Liver (tissue), 9 donors: ENCODE data around the gene PDZRN4. TPM values are rescaled to one million over a fixed set of nuclear protein-coding genes. Genes with fewer than 3 reads are reported as not detected.

Experiments used
- DNase-seq: peaks from one replicate; pipeline ENCODE4 v3.0.0-alpha.2; 2017; ENCODE audit warnings: low spot score
- H3K27ac ChIP-seq, 2 donors: one replicate each; pipeline ENCODE4 v1.7.0; 2013; ENCODE audit warnings: inconsistent platforms in 2 of 2, low read length in 2 of 2, control low read depth in 1 of 2, low read depth in 1 of 2, mild to moderate bottlenecking in 1 of 2
- H3K27me3 ChIP-seq, 4 donors: one replicate each; pipeline versions ENCODE4 v1.6.1 to v1.7.0; 2013; ENCODE audit warnings: low read length in 3 of 4, inconsistent platforms in 1 of 4, mild to moderate bottlenecking in 1 of 4, moderate library complexity in 1 of 4; ENCODE audit not compliant: control insufficient read depth in 4 of 4, insufficient read depth in 4 of 4
- H3K36me3 ChIP-seq, 4 donors: one replicate each; pipeline versions ENCODE4 v1.6.1 to v1.7.0; 2013; ENCODE audit warnings: low read length in 3 of 4, mild to moderate bottlenecking in 3 of 4, low read depth in 1 of 4, moderate library complexity in 1 of 4; ENCODE audit not compliant: control insufficient read depth in 4 of 4, insufficient read depth in 3 of 4
- H3K4me1 ChIP-seq, 4 donors: one replicate each; pipeline versions ENCODE4 v1.6.1 to v1.7.0; 2013; ENCODE audit warnings: low read length in 3 of 4, mild to moderate bottlenecking in 3 of 4, moderate library complexity in 1 of 4; ENCODE audit not compliant: control insufficient read depth in 4 of 4, insufficient read depth in 4 of 4
- H3K4me3 ChIP-seq, 3 donors: one replicate each; pipeline versions ENCODE4 v1.6.1 to v1.7.0; 2013; ENCODE audit warnings: low read length in 3 of 3, control low read depth in 1 of 3, low read depth in 1 of 3, mild to moderate bottlenecking in 1 of 3
- H3K9ac ChIP-seq, 2 donors: one replicate each; pipeline ENCODE4 v1.7.0; 2013; ENCODE audit warnings: low read length in 2 of 2, mild to moderate bottlenecking in 2 of 2, moderate library complexity in 2 of 2, control low read depth in 1 of 2, low read depth in 1 of 2
- H3K9me3 ChIP-seq, 4 donors: one replicate each; pipeline versions ENCODE4 v1.6.1 to v1.7.0; 2013; ENCODE audit warnings: low read length in 3 of 4; ENCODE audit not compliant: control insufficient read depth in 4 of 4
- EGR1 ChIP-seq, 2 donors: IDR thresholded peaks; 2 replicates each; pipeline ENCODE4 v1.6.1; 2016 to 2018; ENCODE audit warnings: antibody characterized with exemption in 2 of 2, low read depth in 2 of 2
- FOXA1 ChIP-seq: IDR thresholded peaks from 2 replicates; pipeline ENCODE4 v1.6.1; 2016; ENCODE audit warnings: antibody characterized with exemption
- FOXA2 ChIP-seq: IDR thresholded peaks from 2 replicates; pipeline ENCODE4 v1.6.1; 2016; ENCODE audit warnings: antibody characterized with exemption
- GABPA ChIP-seq, 2 donors: IDR thresholded peaks in 1 of 2; conservative IDR thresholded peaks in 1 of 2; 2 replicates each; pipeline ENCODE4 v1.6.1; 2016; ENCODE audit warnings: antibody characterized with exemption in 2 of 2, mild to moderate bottlenecking in 1 of 2, moderate library complexity in 1 of 2
- HNF4A ChIP-seq, 2 donors: conservative IDR thresholded peaks; 2 replicates each; pipeline ENCODE4 v1.6.1; 2016; ENCODE audit warnings: antibody characterized with exemption in 2 of 2, mild to moderate bottlenecking in 2 of 2
- HNF4G ChIP-seq: IDR thresholded peaks from 2 replicates; pipeline ENCODE4 v1.6.1; 2016; ENCODE audit warnings: antibody characterized with exemption
- JUND ChIP-seq, 2 donors: IDR thresholded peaks; 2 replicates each; pipeline ENCODE4 v1.6.1; 2016; ENCODE audit warnings: antibody characterized with exemption in 2 of 2
- NR2F2 ChIP-seq: IDR thresholded peaks from 2 replicates; pipeline ENCODE4 v1.6.1; 2016; ENCODE audit warnings: antibody characterized with exemption
- RAD21 ChIP-seq, 2 donors: IDR thresholded peaks; 2 replicates each; pipeline ENCODE4 v1.6.1; 2016; ENCODE audit warnings: antibody characterized with exemption in 2 of 2, mild to moderate bottlenecking in 2 of 2
- RXRA ChIP-seq, 2 donors: IDR thresholded peaks; 2 replicates each; pipeline ENCODE4 v1.6.1; 2017 to 2018; ENCODE audit warnings: antibody characterized with exemption in 2 of 2, mild to moderate bottlenecking in 1 of 2
- SP1 ChIP-seq: IDR thresholded peaks from 2 replicates; pipeline ENCODE4 v1.6.1; 2018; ENCODE audit warnings: antibody characterized with exemption, mild to moderate bottlenecking
- TAF1 ChIP-seq: conservative IDR thresholded peaks from 2 replicates; pipeline ENCODE4 v1.6.1; 2016; ENCODE audit warnings: antibody characterized with exemption, mild to moderate bottlenecking
- YY1 ChIP-seq: IDR thresholded peaks from 2 replicates; pipeline ENCODE4 v1.6.1; 2016; ENCODE audit warnings: antibody characterized with exemption, mild to moderate bottlenecking
- WGBS: extraction: QIAGEN DNeasy Blood & Tissue Kit; methylation state at CpG from one replicate; pipeline ENCODE4 v1.1.7; 2013; 5-methylcytosine and 5-hydroxymethylcytosine counted together
- polyA plus RNA-seq, 2 donors: library from polyadenylated mRNA; stranded (reverse) in 1 of 2; unstranded in 1 of 2; fragments of 200-250 nt in 1 of 2; fragments of >200 nt in 1 of 2; fragmentation: Nextera tagmentation in 1 of 2; extraction: Ambion mirVana in 1 of 2; gene quantifications; one replicate each; pipeline versions ENCODE4 v1.2.1 to v1.2.3, GENCODE V29; 2013 to 2015
- total RNA-seq, 2 donors: library from RNA; depleted of rRNA; stranded (reverse); fragments of >200 nt; gene quantifications; one replicate each; pipeline ENCODE4 v1.2.3, GENCODE V29; 2014
- TF ChIP-seq, protein P1 (sequence below): IDR thresholded peaks from 2 replicates; pipeline ENCODE4 v1.6.1; 2016; ENCODE audit warnings: antibody characterized with exemption, mild to moderate bottlenecking
- TF ChIP-seq, protein P2 (sequence below): IDR thresholded peaks from 2 replicates; pipeline ENCODE4 v1.6.1; 2016; ENCODE audit warnings: antibody characterized with exemption
- TF ChIP-seq, protein P3 (sequence below): IDR thresholded peaks from 2 replicates; pipeline ENCODE4 v1.6.1; 2016; ENCODE audit warnings: antibody characterized with exemption
- TF ChIP-seq, protein P4 (sequence below): fragments of 150-350 bp; IDR thresholded peaks from 2 replicates; pipeline ENCODE4 v1.5.1; 2017; ENCODE audit warnings: improper control_type of control experiment, low read depth, low read length; ENCODE audit not compliant: missing input control
- TF ChIP-seq, protein P5 (sequence below): IDR thresholded peaks from 2 replicates; pipeline ENCODE4 v1.6.1; 2016; ENCODE audit warnings: antibody characterized with exemption
- donor health status: healthy.
- donor health status: healthy.
- donor health status: healthy.
- donor health status: healthy.
- donor health status: healthy.

The PDZRN4 gene
- total and polyA plus RNA-seq, 4 donors, result 0.11 to 1.1 (median 0.24) TPM

DNA sequence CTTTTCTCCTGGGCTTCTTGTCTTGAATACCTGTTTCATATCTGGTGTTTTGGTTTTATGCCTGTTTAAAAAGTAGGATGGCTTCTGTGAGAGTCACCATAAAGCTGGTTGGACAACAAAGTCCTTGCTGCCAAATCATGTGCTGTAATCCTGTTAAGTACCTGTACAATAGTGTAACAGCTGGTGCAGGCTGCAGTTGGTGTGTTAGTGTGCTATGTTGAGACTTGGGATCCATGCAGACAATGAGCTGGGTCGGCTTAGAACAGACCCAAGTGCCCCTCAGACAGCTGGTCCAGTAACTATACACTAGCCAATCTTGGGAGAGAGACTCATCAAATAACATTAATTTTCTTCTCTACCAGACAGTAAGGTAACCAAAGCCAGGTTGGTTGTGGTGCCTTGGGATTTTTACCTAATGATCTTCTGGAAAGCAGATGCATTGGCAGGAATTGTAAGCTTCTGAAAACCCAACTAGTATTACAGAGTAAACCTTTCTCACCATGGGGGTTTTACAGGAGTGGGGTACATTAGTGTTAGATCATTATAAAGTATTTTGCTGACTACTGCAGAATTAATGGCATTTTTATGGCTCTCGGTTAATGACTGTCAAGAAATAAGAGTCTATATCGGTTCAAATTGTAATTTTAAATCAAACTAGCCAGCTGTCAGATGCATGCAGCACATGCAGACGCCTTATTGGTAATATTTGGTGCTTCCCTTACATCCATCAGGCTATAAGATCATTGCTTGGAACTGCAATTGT lies 231.2 kb downstream of the PDZRN4 start:
- Histone ChIP-seq H3K27me3 (peaks cover 0 to 6% (median 0%) of the 10 kb centered on the region in 4 donors), H3K4me3 (no peak overlapping the region), H3K27ac (no peak overlapping the region), H3K9ac (no peak overlapping the region), H3K4me1 (no peaks in the 10 kb centered on the region), H3K36me3 (no peaks in the 10 kb centered on the region), H3K9me3 (no peaks in the 10 kb centered on the region)
- WGBS, result 77% methylated on average over 4 of the region's 4 CpGs
- TF ChIP-seq HNF4G (no peak), JUND (IDR thresholded peaks at IDR 0.05) (no peak), GABPA (IDR thresholded peaks at IDR 0.05 in 1 of 2, conservative IDR thresholded peaks at IDR 0.05 in 1 of 2) (no peak), RXRA (IDR thresholded peaks at IDR 0.05) (no peak), EGR1 (IDR thresholded peaks at IDR 0.05; ENCODE audit: low read depth in 2 of 2) (no peak), YY1 (no peak), HNF4A (conservative IDR thresholded peaks at IDR 0.05) (no peak), RAD21 (IDR thresholded peaks at IDR 0.05) (no peak), SP1 (no peak), FOXA1 (no peak), NR2F2 (no peak), FOXA2 (no peak), TAF1 (no peak)
- TF ChIP-seq, protein P1, sequence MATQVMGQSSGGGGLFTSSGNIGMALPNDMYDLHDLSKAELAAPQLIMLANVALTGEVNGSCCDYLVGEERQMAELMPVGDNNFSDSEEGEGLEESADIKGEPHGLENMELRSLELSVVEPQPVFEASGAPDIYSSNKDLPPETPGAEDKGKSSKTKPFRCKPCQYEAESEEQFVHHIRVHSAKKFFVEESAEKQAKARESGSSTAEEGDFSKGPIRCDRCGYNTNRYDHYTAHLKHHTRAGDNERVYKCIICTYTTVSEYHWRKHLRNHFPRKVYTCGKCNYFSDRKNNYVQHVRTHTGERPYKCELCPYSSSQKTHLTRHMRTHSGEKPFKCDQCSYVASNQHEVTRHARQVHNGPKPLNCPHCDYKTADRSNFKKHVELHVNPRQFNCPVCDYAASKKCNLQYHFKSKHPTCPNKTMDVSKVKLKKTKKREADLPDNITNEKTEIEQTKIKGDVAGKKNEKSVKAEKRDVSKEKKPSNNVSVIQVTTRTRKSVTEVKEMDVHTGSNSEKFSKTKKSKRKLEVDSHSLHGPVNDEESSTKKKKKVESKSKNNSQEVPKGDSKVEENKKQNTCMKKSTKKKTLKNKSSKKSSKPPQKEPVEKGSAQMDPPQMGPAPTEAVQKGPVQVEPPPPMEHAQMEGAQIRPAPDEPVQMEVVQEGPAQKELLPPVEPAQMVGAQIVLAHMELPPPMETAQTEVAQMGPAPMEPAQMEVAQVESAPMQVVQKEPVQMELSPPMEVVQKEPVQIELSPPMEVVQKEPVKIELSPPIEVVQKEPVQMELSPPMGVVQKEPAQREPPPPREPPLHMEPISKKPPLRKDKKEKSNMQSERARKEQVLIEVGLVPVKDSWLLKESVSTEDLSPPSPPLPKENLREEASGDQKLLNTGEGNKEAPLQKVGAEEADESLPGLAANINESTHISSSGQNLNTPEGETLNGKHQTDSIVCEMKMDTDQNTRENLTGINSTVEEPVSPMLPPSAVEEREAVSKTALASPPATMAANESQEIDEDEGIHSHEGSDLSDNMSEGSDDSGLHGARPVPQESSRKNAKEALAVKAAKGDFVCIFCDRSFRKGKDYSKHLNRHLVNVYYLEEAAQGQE, result no peak
- TF ChIP-seq, protein P2, sequence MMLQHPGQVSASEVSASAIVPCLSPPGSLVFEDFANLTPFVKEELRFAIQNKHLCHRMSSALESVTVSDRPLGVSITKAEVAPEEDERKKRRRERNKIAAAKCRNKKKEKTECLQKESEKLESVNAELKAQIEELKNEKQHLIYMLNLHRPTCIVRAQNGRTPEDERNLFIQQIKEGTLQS, result no peak
- TF ChIP-seq, protein P3, sequence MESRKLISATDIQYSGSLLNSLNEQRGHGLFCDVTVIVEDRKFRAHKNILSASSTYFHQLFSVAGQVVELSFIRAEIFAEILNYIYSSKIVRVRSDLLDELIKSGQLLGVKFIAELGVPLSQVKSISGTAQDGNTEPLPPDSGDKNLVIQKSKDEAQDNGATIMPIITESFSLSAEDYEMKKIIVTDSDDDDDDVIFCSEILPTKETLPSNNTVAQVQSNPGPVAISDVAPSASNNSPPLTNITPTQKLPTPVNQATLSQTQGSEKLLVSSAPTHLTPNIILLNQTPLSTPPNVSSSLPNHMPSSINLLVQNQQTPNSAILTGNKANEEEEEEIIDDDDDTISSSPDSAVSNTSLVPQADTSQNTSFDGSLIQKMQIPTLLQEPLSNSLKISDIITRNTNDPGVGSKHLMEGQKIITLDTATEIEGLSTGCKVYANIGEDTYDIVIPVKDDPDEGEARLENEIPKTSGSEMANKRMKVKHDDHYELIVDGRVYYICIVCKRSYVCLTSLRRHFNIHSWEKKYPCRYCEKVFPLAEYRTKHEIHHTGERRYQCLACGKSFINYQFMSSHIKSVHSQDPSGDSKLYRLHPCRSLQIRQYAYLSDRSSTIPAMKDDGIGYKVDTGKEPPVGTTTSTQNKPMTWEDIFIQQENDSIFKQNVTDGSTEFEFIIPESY, result no peak
- TF ChIP-seq, protein P4, sequence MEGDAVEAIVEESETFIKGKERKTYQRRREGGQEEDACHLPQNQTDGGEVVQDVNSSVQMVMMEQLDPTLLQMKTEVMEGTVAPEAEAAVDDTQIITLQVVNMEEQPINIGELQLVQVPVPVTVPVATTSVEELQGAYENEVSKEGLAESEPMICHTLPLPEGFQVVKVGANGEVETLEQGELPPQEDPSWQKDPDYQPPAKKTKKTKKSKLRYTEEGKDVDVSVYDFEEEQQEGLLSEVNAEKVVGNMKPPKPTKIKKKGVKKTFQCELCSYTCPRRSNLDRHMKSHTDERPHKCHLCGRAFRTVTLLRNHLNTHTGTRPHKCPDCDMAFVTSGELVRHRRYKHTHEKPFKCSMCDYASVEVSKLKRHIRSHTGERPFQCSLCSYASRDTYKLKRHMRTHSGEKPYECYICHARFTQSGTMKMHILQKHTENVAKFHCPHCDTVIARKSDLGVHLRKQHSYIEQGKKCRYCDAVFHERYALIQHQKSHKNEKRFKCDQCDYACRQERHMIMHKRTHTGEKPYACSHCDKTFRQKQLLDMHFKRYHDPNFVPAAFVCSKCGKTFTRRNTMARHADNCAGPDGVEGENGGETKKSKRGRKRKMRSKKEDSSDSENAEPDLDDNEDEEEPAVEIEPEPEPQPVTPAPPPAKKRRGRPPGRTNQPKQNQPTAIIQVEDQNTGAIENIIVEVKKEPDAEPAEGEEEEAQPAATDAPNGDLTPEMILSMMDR, result no peak
- TF ChIP-seq, protein P5, sequence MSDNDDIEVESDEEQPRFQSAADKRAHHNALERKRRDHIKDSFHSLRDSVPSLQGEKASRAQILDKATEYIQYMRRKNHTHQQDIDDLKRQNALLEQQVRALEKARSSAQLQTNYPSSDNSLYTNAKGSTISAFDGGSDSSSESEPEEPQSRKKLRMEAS, result no peak
- no peak for DNase-seq
